ENCODE data around the gene PLCG1. TPM values are rescaled to one million over a fixed set of nuclear protein-coding genes. Genes with fewer than 3 reads are reported as not detected.
"Not testable (repeated sequence)": the region's sequence is repeated elsewhere in the genome, so short reads cannot be mapped to it uniquely, and the experiment has no call there.

PLCG1 gene
- total RNA-seq, 1 donor = 38.0 TPM

DNA sequence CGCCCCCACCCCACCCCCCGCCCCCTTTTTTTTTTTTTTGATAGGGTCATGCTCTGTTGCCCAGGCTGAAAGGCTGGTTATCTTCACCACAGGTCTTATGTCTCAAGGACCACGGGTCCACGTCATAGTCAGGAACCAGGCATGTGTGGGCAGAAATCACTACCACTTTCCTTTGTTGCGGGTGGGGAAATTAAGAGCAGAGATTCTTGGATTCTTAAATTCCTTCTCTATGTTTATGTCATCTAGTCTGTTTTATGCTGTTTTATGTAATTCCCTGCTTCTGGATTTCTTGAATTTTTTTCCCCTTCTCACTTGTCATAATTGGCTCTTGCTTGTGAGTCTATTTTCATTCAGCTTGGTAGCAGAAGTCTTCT, 25.8 kb upstream of the PLCG1 start:
- no peak for TF ChIP-seq CTCF (IDR thresholded peaks at IDR 0.05; ENCODE audit: insufficient read depth, low read length)
- no peak for DNase-seq (ENCODE audit: low read depth)
- H3K4me3 ChIP-seq (ENCODE audit: low read depth, low read length) = no peak overlapping the region

- no peak for DNase-seq (ENCODE audit: low read depth)
- no peak overlapping the region for H3K4me3 ChIP-seq (ENCODE audit: low read depth, low read length)
- no peak for TF ChIP-seq CTCF (IDR thresholded peaks at IDR 0.05; ENCODE audit: insufficient read depth, low read length)
Observed at GRCh38 chr20:41116282-41116956, 20.9 kb upstream of the PLCG1 start.

- not testable (repeated sequence) for H3K4me3 ChIP-seq (ENCODE audit: low read depth, low read length); DNase-seq (ENCODE audit: low read depth)
Observed at GRCh38 chr20:41118159-41118558, 19.2 kb upstream of the PLCG1 start.

- DNase-seq (ENCODE audit: low read depth) = peak; percentile 31
- no peak overlapping the region for H3K4me3 ChIP-seq (ENCODE audit: low read depth, low read length)
- no peak for TF ChIP-seq CTCF (IDR thresholded peaks at IDR 0.05; ENCODE audit: insufficient read depth, low read length)
Observed at GRCh38 chr20:41118632-41119031, 18.7 kb upstream of the PLCG1 start.

GRCh38 chr20:41119614-41120561, 17.5 kb upstream of the PLCG1 start:
- DNase-seq (ENCODE audit: low read depth) = no peak
- no peak for TF ChIP-seq CTCF (IDR thresholded peaks at IDR 0.05; ENCODE audit: insufficient read depth, low read length)
- H3K4me3 ChIP-seq (ENCODE audit: low read depth, low read length) = no peak overlapping the region

- no peak overlapping the region for H3K4me3 ChIP-seq (ENCODE audit: low read depth, low read length)
- no peak for DNase-seq (ENCODE audit: low read depth)
- no peak for TF ChIP-seq CTCF (IDR thresholded peaks at IDR 0.05; ENCODE audit: insufficient read depth, low read length)
Observed at GRCh38 chr20:41121399-41121798, 15.9 kb upstream of the PLCG1 start.

- H3K4me3 ChIP-seq (ENCODE audit: low read depth, low read length) = no peak overlapping the region
- no peak for DNase-seq (ENCODE audit: low read depth)
- TF ChIP-seq CTCF (IDR thresholded peaks at IDR 0.05; ENCODE audit: insufficient read depth, low read length) = no peak
Observed at GRCh38 chr20:41123631-41124030, 13.7 kb upstream of the PLCG1 start.
